GM19240 (cell line): ENCODE results near the gene CCR4.
"Not testable (repeated sequence)": the region's sequence is repeated elsewhere in the genome, so short reads cannot be mapped to it uniquely, and the experiment has no call there.

Experiments used
- DNase-seq: peaks from one replicate; pipeline ENCODE4 v3.0.0; 2011; ENCODE audit warnings: low spot score; ENCODE audit not compliant: insufficient read length

CCR4 gene

DNA sequence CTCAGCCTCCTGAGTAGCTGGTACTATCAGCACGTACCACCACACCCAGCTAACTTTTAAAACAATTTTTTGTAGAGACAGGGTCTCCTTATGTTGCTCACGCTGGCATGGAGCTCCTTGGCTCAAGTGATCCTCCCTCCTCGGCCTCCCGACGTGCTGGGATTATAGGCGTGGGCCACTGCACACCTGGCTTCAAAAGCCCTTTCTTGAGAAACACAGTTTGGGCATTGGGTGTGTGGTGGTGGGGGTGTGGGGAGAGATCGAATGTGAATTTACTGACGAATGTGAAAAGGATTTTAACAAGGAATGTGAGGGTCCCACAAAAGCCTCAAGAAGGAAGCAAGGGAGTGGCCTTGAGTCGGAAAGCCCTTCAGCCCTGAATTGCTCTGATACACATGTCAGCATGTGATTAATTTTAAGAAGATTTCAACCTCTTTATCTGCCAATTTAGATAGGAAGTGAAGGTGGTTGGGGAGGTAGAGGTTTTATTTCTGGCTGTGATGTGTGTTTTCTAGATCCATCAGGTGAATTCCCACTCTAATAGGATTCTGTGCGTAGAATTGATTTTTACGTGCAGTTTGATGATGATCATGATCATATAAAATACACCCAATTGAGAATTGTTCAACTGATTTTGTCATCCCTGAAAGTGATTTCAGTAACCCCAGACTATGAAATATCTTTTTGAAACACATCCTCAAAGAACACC, 1.1 kb downstream of the CCR4 start:
- DNase-seq = no peak

DNA sequence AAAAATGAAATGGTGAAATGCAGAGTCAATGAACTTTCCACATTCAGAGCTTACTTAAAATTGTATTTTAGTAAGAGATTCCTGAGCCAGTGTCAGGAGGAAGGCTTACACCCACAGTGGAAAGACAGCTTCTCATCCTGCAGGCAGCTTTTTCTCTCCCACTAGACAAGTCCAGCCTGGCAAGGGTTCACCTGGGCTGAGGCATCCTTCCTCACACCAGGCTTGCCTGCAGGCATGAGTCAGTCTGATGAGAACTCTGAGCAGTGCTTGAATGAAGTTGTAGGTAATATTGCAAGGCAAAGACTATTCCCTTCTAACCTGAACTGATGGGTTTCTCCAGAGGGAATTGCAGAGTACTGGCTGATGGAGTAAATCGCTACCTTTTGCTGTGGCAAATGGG, 3.1 kb downstream of the CCR4 start:
- DNase-seq = no peak

DNA sequence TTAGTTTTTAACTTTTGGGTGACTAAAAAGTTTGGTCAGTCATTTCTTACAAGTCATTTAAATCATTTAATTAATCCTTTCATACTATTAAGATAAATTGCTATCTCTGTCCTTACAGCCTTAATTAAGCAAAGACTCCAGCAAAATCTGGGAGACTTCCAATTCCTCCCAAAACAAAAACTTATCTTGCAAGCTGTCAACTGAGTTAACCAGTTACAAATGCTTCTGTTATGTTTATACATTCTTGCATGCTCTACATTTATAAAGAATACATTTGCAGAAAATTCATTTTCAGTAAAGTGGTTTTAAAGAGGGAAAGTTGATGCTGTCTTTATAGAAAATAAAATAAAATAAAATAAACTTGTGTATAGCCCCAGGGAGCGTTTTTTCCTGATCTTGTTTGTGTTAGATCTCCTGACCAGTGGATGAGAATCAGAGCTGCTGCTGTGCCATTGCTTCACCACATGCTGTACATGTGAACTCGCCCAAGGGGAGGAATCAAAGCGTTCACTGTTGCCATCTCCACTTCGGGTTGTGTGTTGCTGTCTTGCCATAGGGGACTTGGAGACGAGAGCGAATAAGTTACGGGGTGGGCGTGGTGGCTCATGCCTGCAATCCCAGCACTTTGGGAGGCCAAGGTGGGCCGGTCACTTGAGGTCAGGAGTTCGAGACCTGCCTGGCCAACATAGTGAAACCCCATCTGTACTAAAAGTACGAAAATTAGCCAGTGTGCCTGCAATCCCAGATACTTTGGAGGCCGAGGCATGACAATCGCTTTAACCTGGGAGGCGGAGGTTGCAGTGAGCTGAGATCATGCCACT, 5.5 kb downstream of the CCR4 start:
- DNase-seq = no peak

DNA sequence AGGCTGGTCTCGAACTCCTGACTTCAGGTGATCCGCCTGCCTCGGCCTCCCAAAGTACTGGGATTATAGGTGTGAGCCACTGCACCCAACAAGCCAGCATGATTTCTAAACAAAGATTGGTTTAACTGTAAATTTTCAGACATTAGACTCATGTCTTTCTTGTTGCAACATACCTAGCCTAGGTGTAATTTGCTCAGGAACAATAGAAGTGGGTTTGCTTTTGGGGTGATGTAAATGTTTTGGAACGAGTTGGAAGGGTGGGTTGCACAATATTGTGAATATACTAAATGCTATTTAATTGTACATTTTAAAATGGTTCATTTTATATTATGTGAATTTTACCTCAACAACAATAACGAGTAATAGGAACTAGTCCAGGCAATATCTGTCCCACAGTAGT, 7.1 kb downstream of the CCR4 start:
- DNase-seq = no peak

DNA sequence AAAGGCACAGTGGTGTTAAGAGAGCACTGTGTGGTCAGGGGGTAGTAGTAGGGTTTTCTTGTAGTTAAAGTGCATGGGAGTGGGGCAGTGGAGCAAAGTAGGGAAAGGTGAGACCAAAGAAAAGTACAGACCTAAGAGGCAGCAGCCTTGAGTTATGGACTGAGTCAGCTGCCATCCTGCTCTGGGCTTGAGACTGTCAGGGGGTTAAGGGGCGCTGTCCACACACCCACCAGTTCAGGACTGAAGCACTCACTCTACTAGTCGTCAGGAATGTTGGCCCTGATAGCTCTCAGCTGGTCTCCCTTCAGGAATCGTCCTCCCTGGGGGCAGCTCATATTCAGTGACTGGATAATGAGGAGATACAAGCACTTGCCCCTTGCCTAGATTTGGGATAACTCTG, 7.9 kb downstream of the CCR4 start:
- DNase-seq = no peak

DNA sequence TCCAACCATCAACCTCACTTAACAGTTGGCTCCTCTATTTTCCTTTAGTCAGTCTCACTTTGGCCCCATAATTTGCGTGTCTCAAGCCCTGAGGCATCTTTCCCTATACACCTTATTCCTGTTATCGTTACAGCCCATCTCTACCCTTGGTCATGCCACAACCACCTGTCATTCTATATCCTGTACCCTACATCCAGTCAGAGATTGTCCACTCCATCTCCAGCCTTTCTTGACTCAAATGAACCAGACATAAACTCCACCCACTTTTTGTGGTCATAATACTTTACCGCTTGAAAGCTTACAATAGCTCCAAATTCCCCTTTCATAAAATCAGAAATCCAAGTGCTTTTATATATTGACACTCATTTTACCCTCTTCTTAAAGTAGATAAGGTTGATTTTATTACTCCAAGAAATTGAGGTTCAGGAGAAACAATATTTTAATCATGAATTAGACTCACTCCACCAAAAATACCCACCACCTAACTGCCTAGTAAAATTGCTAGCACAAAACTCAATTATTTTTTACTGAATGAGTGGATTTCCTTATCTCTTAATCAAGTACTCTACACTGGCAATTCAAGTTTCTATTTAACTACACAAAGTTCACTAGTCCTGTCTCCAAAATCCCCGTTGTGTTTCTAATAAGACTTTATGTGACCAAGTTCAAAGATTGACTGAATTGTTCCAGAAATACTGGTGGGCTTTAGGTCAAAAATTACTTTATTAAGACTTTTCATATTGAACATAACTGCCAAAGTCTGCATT, 9.1 kb downstream of the CCR4 start:
- DNase-seq = no peak

DNA sequence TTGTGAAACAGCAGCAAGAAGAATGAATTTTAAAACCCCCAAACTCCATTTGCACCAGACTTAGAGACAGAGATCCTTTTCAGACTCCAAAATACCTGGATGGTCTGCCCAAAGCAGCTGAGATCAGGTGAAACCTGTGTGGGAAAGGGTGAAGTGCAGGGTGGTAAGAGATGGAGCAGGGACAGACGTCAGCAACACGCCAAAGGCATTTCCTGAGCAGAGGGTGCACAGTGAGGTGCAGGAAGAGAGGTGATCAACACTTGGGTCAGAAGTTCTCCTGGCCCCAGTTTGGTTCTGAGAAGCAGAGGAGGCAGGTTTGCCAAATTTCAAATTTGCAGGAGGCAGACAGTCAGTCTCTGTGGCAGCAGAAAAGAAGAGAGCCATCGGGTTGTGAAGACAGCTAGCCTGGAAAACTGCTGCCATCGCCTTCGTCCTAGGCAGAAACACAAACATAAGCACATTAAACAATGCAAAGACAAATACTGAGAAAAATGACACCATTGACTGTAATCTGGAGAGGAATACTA, 9.8 kb downstream of the CCR4 start:
- DNase-seq = no peak

DNA sequence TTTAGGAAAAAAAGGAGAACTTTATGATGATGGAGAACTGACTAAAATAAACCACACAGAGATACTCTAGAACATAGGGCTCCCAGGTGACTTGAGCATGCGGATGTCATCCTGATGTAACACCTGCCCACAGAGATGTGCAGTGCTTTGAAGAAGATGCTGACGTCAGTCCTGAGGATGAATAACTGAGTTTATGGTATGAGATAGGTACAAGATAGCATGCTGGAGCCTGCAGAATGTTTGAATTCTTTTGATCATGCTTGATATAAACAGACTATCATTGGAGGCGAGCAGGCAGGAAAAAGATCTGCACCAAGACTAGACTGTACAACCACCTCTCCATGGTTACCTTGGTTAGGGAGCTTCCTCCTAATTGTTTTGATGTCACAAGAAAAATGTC, 12.4 kb downstream of the CCR4 start:
- no peak for DNase-seq

DNA sequence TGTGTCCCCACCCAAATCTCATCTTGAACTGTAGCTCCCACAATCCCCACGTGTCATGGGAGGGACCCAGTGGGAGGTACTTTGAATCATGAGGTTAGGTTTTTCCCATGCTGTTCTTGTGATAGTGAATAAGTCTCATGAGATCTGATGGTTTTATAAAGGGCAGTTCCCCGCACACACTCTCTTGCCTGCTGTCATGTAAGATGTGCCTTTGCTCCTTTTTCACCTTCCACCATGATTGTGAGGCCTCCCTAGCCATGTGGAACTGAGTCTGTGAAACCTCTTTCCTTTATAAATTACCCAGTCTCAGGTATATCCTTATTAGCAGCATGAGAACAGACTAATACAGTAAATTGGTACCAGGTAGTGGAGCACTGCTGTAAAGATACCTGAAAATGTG, 13.3 kb downstream of the CCR4 start:
- DNase-seq = not testable (repeated sequence)

DNA sequence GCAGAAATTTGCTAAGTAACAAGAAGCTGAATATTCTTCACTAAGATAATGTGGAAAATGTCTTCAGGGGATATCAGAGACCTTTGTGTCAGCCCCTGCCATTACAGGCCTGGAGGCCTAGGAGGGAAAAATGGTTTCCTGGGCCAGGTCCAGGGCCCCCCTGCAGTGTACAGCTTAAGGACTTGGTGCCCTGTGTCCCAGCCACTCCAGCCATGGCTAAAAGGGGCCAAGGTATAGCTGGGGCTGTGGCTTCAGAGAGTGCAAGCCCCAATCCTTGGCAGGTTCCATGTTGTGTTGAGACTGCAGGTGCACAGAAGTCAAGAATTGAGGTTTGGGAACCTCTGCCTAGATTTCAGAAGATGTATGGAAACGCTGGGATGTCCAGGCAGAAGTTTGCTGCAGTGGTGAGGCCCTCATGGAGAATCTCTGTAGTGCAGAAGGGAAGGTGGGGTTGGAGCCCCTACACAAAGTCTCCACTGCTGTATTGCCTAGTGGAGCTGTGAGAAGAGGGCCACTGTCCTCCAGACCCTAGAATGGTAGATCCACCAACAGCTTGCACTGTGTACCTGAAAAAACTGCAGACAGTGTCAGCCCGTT, 14.3 kb downstream of the CCR4 start:
- not testable (repeated sequence) for DNase-seq

DNA sequence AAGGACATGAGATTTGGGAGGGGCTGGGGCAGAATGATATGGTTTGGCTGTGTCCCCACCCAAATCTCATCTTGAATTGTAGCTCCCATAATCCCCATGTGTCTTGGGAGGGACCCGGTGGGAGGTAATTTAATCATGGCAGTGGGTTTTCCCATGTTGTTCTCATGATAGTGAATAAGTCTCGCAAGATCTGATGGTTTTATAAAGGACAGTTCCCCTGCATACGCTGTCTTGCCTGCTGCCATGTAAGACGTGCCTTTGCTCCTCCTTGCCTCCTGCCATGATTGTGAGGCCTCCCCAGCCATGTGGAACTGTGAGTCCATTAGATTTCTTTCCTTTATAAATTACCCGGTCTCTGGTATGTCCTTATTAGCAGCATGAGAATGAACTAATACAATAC, 15.2 kb downstream of the CCR4 start:
- not testable (repeated sequence) for DNase-seq

DNA sequence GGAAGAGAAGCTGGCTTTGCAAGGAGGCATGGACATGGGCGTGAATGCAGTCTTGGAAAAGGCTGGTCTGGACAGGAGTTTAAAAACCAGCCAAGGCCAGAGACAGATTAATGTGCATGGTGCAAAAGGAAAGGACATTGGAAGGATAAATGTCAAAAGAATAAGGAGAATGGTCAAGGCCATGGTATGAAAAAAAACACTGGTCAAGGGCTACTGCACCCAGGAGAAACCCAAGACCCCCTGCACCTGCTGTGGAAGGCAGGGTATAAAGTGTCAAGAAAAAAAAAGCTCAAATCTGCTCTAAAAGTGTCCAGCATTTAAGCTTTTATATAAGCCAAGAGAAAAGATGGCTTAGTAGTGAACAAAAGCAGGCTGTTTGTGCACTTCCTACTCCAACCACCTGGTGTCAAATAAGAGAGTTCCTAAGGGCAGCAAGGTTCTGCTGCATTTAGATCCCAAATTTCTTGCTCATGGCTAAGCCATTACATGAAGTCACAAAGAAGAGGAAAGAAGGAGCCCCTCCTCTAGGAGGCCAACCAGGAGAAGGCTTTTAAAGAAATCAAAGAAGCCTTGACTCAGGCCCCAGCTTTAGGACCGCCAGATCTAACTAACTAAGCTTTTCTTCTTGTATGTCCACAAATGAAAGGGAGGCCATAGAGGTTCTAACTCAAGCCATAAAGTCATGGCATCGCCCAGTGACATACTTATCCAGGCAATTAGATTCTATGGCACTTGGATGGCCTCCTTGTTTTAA, 16.9 kb downstream of the CCR4 start:
- no peak for DNase-seq

DNA sequence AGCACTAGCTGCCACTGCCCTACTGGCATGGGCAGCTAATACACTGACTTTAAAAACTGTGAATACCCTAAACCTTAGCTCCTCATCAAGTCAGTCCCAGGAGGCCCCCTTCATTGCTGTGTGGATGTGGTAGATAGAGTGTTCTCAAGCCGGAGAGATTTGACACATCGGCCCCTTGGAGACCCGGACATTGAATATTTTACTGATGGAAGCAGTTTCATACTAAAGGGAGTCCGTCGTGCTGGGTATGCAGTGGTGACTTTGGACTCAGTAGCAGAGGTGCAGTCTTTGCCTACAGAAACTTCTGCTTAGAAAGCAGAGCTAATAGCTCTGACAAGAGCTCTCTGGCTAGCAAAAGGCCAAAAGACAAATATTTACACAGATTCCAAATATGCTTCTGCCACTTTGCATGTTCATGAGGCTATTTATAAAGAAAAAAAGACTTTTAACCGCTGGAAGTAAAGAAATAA, 17.5 kb downstream of the CCR4 start:
- DNase-seq = no peak

DNA sequence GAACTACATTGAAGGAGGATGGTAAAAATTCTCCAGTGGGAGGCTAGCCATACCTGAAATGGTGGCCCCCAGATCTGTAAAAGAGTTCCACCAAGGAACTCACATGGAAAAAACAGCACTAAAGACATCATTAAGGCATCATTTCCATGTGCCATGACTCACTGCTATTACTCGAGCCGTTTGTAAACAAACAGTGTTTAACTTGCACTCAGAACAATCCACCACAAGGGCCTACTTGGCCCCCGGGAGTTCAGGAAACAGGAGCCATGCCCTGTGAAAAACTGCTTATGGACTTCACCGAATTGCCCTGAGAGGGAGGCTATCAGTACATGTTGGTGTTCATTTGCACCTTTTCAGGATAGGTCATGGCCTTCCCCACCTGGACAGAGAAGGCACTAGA, 18.2 kb downstream of the CCR4 start:
- DNase-seq = no peak

DNA sequence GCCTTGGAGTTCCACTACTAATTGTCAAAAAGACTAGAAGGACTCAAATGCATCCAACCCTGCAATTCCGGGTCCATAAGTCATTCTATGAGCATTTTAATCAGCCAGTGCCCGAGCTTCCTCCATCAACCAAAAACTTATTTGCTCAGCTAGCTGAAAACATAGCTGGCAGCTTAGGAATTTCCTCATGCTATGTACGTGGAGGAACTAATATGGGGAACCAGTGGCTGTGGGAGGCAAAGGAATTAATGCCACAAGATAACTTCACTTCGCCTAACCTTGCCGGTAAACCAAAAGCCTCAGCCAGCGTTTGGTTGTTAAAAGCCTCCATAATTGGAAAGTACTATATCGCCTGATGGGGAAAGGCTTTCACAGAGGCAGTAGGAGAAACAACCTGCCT, 19.8 kb downstream of the CCR4 start:
- not testable (repeated sequence) for DNase-seq

DNA sequence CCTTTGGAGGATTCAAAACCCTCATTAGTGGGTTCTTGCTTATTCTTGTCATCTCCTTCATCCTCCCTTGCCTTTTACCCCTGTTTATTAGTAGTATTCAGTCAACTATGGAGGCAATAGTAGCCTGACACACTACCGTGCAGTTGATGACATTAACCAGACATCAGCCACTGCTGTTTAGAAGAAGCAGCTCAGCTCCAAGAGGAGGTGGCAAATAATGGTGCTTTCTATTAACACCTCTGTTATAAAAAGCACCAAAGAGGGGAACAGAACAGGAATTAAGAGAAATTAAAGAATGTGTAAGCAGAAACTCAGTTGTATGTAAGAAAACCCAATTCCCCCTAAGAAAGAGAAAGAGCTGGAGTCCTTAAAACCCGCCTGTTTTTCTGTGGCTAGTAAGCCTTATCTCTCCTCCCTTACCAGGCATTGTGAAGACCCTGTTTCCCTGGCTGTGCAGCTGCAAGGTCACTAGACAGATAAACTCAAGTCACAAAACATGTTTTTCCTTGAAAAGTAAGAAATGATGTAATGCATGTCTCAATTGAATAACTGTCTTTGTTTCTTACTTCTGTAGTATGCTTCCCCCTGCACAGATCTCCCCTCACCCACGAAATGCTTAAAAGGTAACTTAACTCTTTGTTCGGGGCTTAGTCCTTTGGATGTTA, 21.2 kb downstream of the CCR4 start:
- DNase-seq = no peak

DNA sequence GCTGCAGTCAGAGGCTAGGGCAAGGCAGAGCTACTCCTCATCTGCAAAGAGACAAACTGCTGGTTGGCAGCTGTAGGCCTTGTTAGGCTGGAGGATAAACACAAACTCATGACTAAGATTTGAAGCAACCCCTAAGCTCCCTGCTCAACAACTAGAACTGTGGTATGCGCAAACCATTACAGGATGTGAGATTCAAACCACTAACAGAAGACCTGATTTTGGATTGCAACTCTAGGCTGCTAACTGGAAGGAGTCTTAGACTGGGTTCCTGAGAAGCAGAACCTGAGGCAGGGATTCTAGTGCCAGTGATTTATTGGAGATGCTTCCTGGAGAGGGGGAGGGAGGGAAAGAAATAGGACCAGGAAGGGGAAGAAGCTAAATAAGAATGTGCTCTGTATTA, 22.5 kb downstream of the CCR4 start:
- no peak for DNase-seq

DNA sequence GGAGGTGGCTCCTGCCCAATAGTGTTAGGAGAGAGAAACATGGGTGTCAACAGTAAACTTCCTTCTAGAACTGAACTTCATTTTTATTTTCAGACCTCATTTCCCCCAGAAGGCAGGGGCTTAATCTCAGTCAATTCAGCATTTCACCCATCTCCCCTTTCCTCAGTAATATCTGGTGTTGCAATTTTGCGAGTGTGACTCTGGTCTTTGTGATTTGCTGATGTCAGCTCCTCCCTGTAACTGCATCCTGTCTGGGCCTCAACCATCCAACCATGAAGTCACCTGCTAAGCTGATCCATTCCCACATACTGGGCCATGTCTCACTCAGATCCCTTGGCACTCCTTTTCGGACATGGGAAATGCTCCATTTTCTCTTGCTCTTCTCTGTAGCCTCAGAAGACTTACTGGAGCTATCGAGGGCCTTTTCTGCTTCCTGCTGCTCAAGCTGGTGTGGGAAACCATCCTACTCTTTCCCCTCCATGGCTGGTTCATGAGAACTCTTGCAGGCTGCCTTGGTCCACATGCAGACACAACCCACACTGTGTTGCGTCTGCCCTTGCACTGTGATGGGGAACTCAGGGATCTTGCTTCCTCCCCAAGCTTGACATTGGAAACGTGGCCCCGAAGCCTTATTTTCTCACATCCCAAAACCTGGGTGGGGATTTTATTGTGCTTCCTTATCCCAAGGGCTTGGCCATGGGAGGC, 24.6 kb downstream of the CCR4 start:
- DNase-seq = no peak

DNA sequence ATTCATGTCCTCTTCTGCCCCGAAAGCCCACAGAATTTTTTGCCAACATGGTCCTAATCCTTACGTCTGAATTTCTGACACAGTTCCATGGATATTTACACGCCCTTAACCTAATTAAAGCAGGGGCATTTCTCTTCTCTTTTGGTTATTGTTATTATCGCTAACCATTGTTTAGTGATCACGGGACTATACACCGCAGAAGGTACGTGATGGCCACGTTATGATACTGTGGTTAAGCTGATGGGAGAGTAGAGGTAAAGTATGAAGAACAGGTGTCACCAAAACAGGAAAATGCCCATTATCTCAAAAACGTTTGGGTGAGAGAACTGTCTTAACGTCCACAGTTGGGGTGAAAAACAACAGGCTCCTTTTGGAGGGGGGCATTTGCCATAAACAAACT, 26.4 kb downstream of the CCR4 start:
- no peak for DNase-seq

DNA sequence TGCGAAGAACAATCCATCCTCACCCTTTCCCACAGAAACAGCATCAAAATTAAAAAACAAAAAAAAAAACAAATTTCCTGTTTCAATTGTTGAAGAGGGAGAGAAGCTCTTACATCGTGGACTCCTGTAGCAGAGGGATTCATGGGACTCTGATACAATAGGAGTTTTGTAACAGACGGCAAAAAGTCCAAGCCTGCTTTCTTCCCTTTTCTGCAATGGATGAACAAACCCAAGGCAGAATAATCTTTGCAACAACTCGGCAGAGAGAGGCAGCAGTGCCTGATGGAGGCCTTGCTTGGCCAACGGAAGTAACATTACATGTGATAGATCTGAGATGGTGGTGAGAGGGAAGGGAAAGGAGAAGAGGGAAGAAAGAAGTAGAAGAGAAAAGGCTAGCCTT, 26.9 kb downstream of the CCR4 start:
- DNase-seq = no peak
